NCI-H1092 (cell line): ENCODE data around the gene ZNF275.
A peak's percentile ranks its signal among the peaks of the same experiment; 100 is the strongest.
"Not testable (repeated sequence)": the region's sequence is repeated elsewhere in the genome, so short reads cannot be mapped to it uniquely, and the experiment has no call there.

Source experiments
- DNase-seq: peaks from one replicate; lab custom pipeline; 2025; lab: John Stamatoyannopoulos, UW

Gene ZNF275

DNA sequence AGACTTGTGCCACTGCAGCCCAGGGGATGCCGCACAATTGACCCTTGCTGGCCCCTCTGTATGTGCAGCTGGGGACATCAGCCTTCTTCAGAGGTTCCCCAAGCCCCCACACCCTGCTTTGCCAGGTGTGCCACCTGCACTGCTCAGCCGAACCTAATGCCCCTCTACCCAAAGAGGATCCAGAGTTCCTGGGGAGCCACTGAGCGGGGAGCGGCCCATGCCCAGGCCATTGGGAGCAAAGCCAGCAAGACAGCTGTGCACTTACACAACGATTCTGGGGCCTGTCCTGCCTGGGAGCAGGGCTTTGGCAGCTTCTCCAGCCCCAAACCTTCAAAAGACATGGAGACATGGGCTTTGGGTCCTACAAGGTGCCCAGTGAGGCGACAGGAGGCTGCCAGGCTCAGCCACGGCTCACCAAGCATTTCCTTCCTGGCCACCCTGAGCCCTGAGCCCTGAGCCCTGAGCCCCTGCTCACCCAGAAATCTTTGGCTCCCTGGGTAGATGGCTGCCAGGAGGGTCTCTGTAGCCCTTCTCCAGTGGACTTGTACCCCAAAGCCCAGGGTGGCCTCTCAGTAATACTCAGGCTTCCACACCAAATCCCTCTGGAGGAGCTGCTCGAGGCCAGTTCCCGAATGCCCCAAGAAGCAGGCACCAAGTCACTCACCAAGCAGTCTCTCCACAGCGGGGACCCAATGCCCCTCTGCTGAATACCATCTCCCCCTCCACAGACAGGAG, 54.2 kb downstream of the ZNF275 start:
- no peak for DNase-seq

DNA sequence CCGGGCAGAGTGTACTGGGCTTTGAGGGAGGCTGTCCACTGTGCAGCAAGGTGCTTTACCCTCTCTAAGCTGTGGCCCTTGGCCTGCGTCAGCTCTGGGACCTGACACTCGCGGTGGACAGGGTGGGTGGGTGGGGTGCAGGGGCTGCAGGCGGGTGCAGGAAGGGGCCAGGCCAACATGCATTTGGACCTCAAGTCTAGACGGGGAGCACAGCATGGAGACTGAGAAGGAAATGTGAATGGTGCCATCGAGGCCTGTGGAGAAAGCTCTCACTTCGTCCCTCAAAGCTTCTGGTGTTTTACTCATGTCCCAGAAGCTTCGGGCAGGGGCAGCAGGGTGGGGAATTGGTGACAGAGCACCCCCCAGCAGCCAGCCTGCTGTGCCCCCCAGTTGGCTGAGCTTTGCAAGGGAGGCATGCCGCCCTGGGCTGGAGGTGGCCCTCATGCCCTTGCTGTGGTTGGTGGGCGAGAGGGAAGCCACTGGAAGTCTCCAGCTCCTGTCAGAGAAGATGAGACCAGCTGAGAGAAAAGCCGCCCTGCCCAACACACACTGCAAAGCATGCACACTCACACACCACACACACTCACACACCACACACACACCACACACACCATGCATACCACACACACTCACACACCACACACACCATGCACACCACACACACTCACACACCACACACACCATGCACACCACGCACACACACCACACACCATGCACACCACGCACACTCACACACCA, 54.9 kb downstream of the ZNF275 start:
- DNase-seq, result no peak

DNA sequence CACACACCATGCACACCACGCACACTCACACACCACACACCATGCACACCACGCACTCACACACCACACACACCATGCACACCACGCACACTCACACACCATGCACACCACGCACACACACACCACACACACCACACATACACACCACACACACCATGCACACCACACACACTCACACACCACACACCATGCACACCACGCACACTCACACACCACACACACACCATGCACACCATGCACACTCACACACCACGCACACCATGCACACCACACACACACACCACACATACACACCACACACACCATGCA, 55.5 kb downstream of the ZNF275 start:
- not testable (repeated sequence) for DNase-seq

DNA sequence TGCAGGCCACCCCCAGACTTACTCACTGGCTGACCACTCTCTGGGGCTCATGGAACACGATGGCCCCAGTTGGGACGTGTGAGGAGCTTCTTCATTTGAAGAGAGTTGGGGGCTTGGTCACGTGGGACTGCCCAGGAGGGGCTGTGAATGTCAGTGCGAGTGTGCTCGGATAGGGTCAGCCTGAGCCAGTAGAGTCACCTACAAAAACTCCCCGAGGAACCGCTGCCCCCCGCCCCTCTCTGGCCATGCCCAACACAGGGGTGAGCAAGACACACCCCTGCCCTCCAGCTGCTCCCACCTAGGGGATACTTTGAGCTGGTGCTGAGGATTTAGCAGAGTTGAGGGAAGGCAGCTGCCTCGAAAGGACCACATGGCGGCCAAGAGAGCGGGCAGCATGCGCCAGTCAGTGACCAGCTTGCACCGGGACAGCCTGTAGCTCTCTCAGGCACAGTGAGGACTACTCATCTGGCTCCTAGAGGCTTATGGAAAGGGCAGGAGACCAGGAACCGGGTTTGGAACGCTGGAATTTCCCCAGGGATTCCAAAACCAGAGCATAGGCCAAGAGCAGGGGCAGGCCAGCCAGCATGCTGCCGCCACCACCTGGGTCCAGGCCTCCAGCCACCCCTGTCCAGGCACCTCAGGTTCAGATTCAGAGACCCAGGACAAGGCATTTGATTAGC, 58.8 kb downstream of the ZNF275 start:
- no peak for DNase-seq

DNA sequence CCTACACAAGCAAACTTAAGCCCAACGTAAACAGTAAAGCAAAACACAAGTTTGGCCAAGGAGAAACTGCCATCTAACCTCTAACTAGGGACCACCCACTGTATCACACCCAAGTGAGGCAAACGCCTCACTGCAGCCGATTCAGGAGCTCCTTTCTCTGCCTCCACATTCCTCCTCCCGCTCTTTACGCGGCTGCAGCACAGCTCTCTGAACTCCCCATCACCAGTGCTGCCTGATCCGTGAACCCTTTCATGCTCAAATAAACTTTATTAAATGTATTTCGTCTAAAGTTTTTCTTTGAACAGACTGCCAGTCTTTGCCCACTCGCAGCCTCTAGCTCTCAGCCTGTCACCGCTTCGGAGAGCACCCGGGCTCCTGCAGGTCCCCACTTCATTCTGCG, 60.7 kb downstream of the ZNF275 start:
- no peak for DNase-seq

DNA sequence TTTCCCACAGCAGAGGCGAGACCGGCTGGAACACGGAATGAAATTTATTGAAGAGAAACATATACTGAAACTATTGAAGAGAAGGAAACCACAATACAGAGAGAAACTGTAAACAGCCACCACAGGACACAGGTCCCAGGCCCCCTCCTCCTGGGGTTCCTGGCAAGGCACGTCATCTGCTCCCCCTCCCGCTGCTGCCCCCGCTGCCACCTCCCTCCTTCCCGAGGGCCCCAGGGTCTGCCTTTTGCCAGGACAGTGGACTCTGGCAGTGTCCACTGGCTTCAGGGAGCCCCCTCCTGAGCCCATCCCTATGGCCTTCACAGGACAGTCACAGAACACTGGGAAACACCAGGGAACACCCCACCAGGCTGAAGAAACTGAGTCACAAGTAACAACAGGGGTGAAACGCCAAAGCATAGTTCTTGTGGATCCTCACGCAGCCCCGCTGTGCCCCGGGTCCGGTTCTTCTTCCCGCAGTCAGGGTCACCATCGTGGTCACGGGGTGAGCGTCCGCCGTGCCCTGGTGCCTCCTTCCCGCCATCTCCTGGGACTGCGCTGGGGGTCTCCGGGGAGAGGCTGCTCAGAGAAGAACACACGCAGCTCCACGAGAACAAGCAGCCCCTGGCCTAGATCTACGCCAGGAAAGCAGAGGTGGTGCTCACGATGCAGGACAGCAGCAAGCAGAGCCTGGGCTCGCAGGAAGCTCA, 61.8 kb downstream of the ZNF275 start:
- no peak for DNase-seq

DNA sequence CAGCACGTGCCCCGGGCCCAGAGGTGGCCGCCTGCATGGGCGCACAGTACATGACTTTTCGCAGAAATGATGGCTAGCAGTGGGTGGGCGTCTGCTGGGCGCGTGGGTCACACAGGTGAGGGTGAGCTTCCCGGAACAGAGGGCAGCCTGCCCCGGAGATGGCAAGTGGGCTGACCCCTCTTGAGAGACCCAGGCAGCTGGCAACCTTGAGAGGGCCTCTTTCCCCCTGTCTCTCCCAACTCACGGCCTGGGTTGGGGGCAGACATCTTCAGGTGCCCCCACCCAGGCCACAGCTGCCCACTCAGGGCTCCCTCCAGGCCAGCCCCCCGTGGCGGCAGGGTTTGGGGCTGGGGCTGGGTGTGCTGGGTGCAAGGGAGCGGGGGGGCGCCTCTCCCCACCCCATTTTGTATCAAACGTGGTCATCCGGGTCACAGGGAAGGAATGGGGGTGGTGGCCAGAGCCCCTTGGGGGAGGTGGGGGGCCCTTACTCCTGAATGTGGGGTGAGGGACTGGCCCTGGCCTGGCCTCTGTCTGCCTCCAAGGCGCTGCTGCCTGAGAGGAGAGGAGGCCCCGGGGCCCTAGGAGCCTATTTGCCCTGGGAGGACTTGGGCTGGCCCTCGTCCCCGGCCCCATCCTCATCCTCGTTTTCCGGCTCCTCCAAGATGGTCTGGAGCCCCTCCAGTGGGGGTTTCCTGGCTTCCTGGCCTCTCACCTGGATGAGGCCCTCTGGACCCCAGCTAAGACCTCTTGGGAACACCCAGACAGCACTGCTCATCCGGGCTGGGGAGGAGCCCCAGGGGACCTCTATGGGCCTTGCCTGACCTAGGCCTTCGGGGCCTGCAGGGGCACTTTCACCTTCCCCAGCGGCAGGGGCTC, 62.6 kb downstream of the ZNF275 start:
- no peak for DNase-seq

DNA sequence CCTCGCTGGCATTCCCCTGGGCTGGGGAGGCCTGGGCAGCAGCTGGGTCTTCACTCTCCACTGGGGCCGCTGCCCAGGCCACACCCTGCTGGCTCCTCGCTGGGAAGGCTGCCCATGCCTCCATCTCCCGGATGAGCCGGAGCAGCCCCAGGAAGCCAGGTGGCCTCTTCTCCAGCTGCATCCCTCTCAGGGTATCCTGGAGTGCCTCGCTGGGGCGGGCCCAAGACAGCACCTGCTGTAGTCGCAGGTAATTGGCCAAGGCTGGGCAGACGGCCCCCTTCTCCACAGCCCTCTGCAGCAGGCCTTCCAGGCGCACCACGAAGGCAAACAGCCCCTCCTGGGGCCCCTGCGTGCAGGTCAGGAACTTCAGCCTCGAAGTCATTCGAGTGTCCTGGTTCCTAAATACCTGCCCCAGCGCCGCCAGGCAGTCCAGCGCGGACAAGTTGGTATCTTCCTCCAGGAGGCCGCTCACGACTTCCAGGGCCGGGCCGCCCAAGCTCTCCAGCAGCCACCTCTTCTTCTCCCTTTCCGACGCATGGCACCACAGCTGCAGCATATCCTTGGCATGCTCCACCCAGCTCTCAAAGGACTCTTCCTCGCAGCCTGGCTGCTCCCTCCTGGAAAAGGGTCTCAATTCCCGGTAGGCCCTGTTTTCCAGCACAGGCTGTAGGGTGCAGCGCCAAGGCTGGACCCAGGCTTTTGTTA, 63.5 kb downstream of the ZNF275 start:
- no peak for DNase-seq

DNA sequence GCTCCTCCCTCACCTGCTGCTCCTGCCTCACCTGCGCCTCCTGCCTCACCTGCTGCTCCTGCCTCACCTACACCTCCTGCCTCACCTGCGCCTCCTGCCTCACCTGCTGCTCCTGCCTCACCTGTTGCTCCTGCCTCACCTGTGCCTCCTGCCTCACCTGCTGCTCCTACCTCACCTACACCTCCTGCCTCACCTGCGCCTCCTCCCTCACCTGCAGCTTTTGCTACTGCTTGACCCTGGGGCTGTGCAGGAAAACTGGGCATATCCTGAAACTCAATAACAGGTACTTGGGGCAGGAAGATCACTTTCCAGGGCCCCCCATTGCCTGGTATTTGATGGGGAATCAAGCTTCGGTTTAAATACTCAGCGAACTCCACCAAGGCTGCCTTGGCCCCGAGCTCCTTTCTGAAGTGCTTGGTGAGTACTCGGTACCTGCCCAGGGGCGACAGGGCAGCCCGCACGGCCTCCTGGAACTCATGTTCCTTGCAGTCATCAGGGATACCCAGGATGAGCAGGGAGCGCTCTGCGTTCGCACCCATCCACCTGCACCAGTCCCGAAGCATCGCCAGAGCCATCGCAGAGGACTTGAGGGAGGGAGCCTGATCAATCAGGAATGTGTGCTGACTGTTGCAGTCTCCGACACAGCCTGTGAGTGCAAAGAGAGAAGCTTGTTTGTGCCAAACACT, 64.5 kb downstream of the ZNF275 start:
- DNase-seq, result no peak

DNA sequence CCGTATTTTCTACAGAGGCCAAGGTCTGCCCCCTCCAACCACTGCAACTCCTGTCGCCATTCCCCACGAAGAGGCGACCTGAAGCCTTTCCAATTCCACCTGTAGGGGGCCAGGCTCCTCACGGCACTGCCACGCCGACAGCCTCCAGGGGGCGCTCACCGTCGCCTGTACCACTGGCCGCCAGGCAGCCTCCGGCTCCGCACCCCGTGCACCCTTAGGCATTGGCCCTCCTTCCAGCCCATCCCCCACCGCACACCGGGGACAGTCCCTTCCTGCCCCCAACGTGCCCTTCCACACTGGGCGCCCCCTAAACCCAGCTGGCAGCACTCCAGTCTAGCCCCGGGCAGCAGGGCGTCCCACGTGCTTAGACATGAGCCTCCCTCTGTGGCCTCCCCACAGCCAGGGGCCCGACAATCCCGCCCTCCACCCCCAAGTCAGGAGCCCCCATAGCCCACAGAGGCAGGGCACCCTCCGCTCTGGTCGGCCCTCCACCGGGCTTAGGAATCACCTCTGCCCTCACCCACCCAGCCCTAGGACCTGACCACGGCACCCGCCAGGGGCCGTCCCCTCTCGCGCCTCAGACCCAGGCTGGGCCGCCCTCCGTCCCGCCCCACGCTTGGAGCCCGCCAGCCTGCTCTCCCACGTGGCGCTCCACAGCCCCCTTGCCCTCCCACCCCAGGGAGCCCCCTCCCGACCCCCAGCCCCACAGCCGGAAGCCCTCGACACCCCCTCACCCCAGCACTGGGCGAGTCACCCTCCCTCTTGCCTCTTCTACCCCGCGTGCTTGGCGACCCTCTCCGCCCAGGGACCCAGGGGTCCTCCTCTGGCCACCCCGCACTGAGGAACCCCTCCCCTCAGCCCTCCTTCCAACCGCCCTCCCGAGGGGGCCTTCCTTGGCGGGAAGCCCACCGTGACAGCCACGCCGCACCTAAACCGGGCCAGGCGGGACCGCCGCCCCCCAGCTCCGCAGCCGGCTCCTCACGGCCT, 66.5 kb downstream of the ZNF275 start:
- DNase-seq, result peak; percentile 33

DNA sequence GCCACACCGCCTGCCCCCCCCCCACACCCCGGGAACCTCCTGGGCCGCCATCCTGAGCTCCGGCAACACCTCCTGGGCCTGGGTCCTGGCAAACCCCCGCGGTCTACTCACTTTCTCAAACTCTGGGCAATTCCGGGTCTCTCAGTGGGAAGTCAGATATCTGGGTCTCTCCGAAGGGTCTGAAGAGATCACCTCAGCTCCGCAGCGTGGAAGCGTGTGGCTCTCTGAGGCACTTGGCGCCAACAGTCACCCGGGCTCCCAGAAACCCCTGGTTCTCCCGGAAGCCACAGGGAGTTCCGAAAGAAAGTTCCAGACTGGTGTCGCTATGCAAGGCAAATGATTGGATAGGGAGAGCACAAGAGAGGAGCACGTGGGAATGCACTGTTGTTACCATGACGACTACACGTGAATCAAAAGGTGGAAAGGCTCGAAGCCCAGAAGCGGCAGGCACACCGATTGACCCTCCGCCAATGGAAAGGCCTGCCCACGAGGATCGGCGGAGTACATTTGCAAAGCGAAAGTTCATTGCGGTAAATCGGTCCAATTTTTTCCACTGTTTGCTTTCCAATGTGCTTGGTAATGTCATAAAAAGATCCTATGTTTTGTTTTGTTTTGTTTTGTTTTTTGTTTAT, 67.3 kb downstream of the ZNF275 start, which contains the start of gene PNMA6E:
TSS of gene PNMA6E (minus strand) at position 218 of the 632 bp plus-strand sequence. CDS start 2,501 bp downstream, outside the sequence.
- DNase-seq, result no peak
